HG02884 (cell line): ENCODE results near the gene PTPRN2.

ENCODE experiments used
- ATAC-seq: cut with Tn5 transposase; IDR thresholded peaks from one replicate; pipeline ENCODE4 v1.9.1; 2021; ENCODE audit warnings: mild to moderate bottlenecking, moderate library complexity; ENCODE audit not compliant: unreplicated experiment

Gene PTPRN2

GRCh38 chr7:158603773-158604755 is 16.4 kb upstream of the PTPRN2 start:
- no peak for ATAC-seq

GRCh38 chr7:158602905-158603772 is 15.5 kb upstream of the PTPRN2 start:
- peak; percentile 65 for ATAC-seq

GRCh38 chr7:158602041-158602440 is 14.4 kb upstream of the PTPRN2 start:
- ATAC-seq: no peak

GRCh38 chr7:158601090-158601489 is 13.5 kb upstream of the PTPRN2 start:
- no peak for ATAC-seq

- ATAC-seq: no peak
Measured at GRCh38 chr7:158596745-158597144, 9.1 kb upstream of the PTPRN2 start.

- no peak for ATAC-seq
Measured at GRCh38 chr7:158596309-158596708, 8.7 kb upstream of the PTPRN2 start.

- ATAC-seq: no peak
Measured at GRCh38 chr7:158595068-158595467, 7.4 kb upstream of the PTPRN2 start.

- no peak for ATAC-seq
Measured at GRCh38 chr7:158592541-158592940, 4.9 kb upstream of the PTPRN2 start.

- no peak for ATAC-seq
Measured at GRCh38 chr7:158591944-158592343, 4.3 kb upstream of the PTPRN2 start.

- no peak for ATAC-seq
Measured at GRCh38 chr7:158590181-158590530, 2.5 kb upstream of the PTPRN2 start.

- no peak for ATAC-seq
Measured at GRCh38 chr7:158589653-158590052, 2.0 kb upstream of the PTPRN2 start.

- no peak for ATAC-seq
Measured at GRCh38 chr7:158588878-158589442, 1.3 kb upstream of the PTPRN2 start.

- ATAC-seq: no peak
Measured at GRCh38 chr7:158588085-158588877, 658 bp upstream of the PTPRN2 start.

- no peak for ATAC-seq
Measured at GRCh38 chr7:158586499-158587161, 993 bp downstream of the PTPRN2 start.

GRCh38 chr7:158585721-158586498 is 1.7 kb downstream of the PTPRN2 start:
- no peak for ATAC-seq

- ATAC-seq: no peak
Measured at GRCh38 chr7:158584407-158584806, 3.2 kb downstream of the PTPRN2 start.

- ATAC-seq: no peak
Measured at GRCh38 chr7:158583810-158584209, 3.8 kb downstream of the PTPRN2 start.

GRCh38 chr7:158583143-158583542 is 4.5 kb downstream of the PTPRN2 start:
- ATAC-seq: no peak

- ATAC-seq: no peak
Measured at GRCh38 chr7:158582089-158582456, 5.5 kb downstream of the PTPRN2 start.
